HG02678 (cell line): ENCODE data around the gene TTC33.
A peak's percentile ranks its signal among the peaks of the same experiment; 100 is the strongest.

Experiments used
- ATAC-seq: cut with Tn5 transposase; IDR thresholded peaks from one replicate; pipeline ENCODE4 v1.9.1; 2021; ENCODE audit warnings: mild to moderate bottlenecking, moderate library complexity; ENCODE audit not compliant: unreplicated experiment

TTC33 gene

DNA sequence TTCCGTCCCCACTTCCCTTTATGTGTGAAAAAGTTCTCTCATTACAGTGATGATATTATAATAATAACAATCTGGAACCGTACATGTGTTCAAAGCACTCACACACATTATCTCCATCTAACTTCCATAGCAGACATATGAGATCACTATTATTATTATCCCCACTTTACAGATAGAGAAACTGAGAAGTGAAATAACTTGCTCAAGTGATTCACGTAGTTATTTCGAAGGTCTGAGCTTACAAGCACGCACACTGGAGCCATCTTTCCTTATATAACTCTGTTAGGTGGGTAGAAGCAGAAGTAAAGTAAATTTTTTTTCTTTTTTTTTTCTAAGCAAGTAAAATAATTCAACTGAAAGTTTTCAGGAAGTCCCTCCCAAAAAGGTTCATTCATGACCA, 139.0 kb downstream of the TTC33 start:
- no peak for ATAC-seq

DNA sequence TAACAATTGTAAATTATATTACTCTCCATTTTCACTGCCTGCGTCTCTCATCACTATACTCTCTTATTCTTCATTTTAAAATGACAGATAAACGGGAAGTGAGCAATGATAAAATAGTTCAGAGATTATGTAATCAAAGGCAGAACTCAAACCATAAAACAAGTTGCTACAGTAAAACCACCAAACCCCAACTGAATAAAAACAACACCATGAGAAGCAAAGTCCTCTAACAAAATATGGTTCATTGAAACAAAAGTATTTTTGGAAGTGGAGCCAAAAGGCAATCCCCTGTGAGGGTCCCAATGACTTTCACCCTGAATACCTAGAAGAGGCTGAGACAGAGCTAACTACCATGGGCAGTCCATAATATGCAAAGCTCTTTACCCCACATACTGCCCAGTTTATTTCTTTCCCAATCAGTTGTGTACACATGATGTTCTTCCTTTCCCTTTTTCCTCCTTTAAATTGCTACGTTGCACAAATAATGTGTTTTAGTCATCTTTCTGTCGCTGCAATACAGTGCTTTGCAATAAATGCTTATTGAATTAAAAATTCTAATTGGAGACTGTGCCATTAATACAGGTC, 140.1 kb downstream of the TTC33 start:
- ATAC-seq = no peak

DNA sequence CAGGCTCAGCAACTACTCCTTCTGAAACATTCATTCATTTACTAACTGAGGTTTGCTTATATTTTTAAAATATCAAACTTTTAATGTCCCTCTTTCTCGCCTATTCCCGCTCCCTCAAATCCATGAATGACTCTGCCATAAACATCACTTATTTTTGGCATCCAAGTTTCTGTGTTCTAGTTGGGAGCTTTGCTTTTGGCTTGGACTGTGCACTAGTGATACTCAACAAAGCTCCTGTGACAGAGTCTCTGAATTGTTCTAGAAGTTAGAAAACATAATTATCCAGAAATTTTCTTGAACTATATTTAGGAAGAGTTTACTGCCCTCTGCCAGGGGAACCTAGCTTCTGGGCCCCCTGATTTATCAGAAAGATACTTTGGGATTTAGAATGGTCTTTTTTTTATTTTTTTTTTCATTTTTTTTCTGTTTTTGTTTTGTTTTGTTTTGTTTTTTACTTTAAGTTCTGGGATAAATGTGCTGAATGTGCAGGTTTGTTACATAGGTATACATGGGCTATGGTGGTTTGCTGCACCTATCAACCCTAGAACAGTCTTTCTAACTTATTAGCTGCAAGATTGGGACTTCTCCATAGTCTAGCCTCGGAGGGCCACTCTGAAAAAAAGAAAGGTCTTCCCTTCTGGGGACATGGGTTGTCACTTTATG, 140.7 kb downstream of the TTC33 start:
- ATAC-seq = no peak

DNA sequence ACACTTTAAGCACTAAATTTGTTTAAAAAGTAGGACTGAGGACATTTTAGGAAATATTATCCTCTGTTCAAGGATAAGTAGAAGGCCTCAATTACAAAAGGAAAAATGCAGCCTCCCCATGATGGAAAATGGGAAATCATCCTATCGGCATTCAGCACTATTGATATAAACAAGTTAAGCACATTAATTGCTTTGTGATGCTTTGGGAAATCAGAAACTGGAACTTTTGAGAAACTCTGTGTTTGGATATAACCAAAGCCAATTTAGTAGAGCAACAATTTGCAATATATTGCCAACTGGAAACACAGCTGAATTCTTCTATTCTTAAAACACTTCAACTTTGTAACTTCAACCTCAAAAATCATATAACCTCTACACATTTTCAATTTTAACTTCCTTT, 141.3 kb downstream of the TTC33 start:
- ATAC-seq = no peak

DNA sequence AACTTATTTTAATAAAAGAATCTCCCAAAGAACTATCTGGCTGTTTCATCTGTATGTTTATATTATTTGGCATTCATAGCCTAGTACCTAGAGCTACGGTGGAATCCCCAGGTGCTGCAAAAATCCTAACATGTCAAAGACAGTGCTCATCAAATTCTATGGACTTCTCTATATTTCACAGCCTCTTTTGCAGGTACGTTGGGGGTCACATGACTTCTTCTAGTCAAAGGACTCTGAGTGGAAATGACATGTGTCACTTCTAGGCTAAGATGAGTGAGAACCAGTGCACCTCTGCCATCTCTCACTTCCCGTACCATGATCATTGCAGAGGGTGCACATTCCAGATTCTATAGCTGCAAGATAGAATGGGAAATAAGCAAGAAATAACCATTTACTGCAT, 148.6 kb downstream of the TTC33 start:
- no peak for ATAC-seq

DNA sequence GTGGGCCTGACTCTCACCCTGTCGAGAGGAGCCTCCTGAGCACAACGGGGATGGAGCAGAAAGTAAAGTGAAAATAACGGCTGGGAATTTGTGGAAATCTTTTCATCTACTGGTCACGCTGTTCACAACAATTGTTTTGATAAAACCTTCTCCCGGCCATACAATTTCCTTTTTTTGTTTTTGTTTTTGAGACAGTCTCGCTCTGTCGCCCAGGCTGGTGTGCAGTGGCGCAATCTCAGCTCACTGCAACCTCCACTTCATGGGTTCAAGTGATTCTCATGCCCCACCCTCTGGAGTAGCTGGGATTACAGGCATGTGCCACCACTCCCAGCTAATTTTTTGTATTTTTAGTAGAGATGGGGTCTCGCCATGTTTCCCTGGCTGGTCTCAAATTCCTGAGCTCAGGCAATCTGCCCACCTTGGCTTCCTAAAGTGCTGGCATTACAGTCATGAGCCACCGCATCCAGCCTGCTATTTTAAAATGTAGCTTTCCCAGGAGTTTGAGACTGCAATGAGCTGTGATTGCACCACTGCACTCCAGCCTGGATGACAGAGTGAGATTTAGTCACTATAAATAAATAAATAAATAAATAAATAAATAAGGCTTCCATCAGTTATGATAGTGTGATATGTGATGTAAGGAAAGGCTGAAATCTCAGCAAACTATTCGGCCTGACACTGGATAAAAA, 149.5 kb downstream of the TTC33 start:
- no peak for ATAC-seq

DNA sequence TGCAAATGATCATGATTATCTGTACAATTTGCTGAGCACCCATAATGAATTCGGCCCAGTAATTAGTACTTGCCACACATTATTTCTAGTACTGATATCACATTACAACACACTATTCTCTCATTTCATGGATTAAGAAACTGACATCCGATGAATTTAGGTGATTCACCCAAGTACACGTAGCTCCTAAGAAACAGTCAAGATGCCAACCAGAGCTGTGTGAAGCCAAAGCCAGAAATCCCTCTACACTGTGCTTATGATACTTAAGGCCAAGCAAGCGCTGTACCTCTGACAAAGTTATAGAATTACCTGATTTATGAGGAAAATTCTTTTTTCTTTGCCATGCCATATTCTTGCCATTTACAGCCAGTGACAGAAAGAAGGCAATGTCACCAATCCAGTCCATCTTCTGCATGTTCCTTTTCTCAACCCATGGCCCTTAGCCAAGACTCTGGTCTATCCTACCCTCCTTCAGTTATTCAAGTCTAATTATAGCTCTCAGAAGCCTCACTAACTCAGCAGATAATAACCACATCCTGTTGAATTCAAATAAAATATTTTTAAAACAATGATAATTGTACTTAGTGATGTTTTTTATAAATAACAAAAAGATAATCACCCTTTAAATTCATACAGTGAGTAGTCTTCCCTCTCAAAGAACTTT, 150.3 kb downstream of the TTC33 start:
- no peak for ATAC-seq

DNA sequence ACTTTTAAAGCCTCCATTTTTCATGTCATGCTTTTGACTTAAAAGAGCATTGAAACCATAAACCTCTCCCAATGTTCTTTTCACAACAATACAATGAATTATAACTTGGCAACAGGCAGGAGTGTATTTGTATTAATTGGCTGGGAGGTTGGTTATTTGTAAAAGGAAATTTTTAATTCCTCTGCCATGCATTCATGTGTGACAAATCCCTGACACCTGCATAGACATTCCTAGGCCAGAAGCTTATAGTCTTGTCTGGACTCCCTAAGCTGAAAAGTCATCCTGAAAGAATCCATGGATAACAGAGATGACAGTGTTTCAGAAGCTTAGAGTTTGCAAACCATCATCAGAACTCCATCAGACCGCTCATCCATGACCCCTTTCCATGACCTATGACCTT, 152.4 kb downstream of the TTC33 start:
- no peak for ATAC-seq

DNA sequence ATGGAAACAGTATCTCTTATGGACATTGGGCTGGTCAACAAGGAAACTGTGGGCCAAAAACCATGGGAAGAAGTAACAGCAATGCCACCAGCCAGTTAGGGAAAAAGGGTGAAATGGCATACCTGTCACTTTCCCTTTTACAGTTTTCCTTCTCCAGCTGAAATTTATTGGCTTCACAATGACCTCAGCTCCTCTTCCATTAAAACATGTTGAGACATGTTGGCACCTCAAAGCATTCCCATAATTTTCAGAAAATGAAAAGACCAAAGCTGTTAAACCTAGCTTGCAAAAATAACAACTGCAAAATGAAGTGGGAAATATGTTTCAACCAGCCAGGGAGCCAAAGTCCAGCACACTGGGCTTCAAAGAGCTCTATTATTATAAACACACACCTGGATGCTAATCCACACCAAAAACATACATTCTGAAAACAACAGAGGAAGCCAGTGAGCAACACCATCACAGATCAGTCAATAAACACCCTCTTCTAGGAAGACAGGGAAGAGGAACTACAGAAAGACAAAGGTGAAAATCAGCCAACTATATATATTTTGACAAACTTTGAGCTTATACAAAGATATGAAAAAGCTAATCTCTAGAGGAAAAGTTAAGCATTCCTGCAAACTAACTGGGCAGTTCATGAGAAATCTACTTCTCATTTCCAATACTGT, 154.4 kb downstream of the TTC33 start:
- ATAC-seq = no peak

DNA sequence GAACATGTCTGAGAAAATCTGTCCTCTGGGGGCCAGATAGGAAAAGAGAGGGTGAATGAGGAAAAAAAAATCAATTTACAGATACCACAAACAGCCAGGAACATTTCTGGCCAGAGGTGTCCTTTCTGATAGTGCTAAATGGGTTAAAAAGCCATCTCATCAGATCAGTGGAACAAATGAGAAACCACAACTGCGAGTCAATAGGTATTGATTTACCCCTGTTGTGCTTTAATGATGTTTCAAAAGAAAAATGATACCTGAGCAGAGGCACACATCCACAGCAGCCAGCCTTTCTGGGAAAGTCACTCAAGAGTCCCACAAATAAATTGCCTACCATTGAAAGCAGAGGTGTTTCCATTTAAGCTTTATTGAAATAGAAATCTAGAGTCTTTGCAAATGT, 155.4 kb downstream of the TTC33 start:
- ATAC-seq = no peak

DNA sequence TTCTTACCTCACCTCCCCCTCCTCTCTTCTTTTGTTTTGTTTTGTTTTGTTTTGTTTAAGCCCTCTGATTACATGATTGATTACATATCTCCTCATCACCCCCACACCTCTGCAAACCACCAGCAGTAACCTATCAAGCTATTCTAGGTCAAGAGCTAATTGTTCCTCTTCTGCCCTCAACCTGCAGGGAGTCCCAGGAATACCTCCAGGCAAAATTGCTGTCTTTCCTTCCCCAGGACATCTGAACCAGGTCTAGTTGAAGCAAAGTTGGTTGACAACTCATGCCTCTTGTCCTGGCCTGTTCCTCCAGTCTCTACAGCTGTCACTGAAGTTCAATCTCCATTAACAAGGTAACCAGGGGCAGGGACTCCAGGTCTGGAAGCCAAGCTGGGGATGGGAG, 156.1 kb downstream of the TTC33 start:
- no peak for ATAC-seq

DNA sequence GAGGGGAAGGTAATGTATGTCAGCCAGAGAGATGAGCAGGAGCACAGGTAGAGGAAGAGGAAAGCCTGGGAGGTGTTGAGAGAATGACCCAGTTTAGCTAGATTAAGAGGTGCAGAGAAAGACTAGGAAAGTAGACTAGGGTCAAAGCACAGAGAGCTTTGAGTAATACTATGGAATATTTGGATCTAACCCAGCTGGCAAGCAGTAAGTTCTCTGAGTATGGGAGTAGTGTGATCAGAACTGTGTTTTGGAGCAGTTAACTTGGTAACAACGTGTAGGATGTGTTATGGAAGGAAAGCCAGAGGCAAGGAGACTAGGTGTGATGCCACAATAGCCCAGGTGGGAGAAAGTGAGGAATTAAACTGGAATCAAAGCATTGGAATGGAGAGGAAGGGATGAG, 160.9 kb downstream of the TTC33 start:
- ATAC-seq = no peak

DNA sequence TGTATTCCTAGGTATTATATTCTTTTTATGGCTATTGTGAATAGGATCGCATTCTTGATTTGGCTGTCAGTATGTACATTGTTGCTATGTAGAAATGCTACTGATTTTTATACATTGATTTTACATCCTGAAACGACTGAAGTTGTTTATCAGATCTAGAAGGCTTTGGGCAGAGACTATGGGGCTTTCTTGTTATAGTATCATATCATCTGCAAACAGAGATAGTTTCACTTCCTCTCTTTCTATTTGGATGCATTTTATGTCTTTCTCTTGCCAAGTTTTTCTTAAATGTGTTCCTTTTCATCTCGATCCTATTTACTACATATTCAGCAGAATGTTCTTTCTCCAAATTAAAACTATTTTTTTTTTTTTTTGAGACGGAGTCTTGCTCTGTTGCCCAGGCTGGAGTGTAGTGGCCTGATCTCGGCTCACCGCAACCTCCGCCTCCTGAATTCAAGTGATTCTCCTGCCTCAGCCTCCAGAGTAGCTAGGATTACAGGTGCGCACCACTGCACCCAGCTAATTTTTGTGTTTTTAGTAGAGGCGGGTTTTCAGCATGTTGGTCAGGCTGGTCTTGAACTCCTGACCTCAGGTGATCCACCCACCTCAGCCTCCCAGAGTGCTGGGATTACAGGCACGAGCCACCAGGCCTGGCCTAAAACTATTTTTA, 163.9 kb downstream of the TTC33 start:
- peak; percentile 91 for ATAC-seq

DNA sequence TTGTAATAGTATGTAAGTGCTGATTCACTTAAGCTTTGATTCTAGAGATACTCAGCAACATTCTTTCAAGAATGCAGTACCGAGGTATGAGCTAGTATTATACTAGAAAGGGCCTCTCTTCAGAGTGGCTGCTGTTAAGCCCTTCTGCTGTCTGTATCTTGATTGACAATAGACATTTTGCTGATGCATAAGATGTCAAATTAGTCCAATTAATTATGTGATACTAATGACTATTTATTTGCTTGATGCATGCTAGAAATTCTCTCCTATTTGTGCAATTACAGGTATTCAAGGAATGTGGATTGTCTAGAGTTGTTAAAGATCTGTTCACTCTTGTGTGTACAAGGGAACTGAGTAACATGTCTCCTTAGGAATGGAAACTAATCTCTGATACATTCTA, 168.4 kb downstream of the TTC33 start:
- no peak for ATAC-seq

DNA sequence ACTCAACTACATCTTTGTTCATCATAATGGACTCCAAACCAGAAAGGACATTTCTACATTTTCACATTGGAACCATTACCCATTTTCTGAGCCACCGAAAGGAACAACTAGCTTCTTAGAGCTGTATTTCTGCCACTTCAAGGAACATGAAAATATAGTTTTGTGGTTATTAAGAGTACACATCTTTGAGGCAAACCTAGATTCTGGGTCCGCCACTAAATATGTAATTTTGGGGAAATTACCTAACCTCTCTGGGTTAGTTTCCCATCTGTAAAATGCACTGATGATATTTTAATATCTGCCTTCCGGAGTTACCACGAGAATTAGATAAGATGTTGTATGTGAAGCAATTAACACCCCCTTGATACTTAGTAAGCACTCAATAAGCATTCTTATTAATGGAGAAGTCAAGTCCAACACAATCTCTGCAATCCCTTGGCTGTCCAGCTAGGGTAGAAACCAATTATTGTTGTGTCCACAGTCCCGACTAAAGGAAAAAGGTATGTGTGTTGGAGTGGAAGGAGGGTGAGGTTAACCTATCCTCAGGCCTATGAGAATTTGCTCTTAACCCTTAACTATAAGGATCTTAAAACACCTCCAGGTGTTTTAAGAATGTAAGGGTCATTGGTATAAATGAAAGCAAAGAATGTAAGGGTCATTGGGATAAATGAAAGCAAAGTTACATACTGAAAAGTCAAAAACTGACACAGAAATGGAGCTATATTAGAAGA, 170.1 kb downstream of the TTC33 start:
- no peak for ATAC-seq

DNA sequence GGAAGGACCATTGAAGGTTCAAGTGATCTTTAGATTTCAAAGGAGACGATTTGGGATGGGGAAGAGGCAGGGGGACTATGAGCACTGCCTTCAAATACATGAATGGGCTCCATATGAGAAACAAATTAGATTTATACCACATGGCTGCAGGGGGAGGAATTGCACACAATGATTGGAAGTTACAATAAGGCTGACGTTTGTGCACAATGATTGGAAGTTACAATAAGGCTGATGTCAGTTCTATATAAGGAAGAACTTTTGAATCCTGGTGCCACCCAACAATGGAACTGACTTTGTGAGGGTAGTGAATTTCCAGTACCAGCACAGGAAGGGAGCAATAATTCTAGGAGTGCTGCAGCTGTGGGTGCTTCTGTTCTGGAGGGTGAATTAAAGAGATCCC, 171.7 kb downstream of the TTC33 start:
- ATAC-seq = no peak

DNA sequence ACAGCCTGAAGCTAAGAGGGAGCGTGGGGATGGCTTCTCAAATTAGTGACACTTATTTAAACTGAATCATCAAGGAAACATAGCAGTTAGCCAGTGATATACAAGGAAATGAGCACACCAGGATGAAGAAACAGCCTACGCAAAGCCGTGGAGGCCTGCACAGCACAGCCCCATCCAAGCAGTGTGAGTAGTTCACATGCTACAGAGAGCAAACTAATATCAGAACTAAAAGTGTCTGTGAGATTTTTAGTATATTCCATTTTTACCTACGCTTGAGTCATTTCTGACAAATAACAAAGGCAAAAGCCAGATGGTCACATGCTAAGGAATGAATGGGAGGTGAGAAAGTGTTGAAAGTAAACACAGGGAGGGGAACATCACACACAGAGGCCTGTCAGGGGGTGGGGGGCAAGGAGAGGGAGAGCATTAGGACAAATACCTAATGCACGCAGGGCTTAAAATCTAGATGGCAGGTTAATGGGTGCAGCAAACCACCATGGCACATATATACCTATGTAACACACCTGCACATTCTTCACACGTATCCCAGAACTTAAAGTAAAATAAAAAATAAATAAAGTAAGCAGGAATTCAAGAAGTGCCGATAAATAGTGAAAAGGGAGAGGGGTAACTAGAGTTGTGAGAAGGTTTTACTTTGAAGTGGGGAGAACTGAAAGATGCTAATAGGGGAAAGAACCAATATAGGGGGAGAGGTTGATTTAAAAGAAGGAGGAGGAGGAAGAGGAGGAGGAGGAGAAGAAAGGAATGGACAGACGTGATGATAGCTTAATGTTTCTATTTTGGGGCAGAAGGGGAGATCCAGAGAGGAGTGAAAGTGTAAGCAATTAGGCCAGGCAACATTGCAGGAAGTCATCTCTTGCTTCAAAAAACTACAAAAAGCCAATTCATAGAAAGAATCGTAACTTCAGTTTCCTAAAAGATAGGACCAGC, 177.0 kb downstream of the TTC33 start:
- ATAC-seq = peak; percentile 88

DNA sequence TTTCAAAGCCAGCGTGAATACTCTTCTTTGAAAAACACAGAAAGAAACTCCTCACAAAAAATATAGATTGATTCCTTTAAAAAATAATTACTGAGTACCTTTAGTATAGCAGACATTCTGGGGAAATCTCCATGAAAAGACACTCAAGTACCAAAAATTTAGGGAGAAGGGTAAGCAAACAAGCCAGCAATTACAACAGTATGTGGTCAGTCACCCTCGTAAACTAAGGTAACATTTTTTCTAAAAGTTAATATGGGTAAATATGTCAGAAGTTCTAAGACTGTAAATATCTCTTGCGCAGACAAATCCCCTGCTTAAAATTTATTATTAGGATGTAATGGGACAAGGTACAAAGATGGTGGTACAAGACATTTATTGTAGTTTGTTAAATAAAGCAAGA, 178.0 kb downstream of the TTC33 start:
- no peak for ATAC-seq

DNA sequence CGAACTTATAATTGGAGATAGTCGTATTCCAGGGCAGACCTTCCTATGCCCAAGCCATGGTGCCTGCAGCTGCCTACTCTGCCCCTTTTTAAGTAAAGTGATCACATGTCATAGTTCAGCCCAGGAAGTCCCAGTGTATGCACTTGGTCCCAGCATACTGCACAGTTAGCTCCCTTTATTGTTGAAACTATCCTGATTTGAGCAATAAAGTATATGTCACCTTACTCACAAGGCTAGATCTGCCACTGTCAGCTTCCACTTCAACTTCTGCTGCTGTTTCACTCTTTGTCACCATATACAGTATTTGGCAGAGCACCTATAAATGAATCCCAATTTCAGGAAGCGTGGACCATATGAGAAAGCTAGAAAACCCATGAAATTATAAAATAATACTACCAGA, 179.8 kb downstream of the TTC33 start:
- ATAC-seq = no peak
